GM21390 (cell line): ENCODE results near the gene RNPEPL1.
A peak's percentile ranks its signal among the peaks of the same experiment; 100 is the strongest.
"Not testable (repeated sequence)": the region's sequence is repeated elsewhere in the genome, so short reads cannot be mapped to it uniquely, and the experiment has no call there.

ENCODE experiments used
- ATAC-seq: cut with Tn5 transposase; IDR thresholded peaks from one replicate; pipeline ENCODE4 v1.9.1; 2021; ENCODE audit not compliant: unreplicated experiment

RNPEPL1 gene

DNA sequence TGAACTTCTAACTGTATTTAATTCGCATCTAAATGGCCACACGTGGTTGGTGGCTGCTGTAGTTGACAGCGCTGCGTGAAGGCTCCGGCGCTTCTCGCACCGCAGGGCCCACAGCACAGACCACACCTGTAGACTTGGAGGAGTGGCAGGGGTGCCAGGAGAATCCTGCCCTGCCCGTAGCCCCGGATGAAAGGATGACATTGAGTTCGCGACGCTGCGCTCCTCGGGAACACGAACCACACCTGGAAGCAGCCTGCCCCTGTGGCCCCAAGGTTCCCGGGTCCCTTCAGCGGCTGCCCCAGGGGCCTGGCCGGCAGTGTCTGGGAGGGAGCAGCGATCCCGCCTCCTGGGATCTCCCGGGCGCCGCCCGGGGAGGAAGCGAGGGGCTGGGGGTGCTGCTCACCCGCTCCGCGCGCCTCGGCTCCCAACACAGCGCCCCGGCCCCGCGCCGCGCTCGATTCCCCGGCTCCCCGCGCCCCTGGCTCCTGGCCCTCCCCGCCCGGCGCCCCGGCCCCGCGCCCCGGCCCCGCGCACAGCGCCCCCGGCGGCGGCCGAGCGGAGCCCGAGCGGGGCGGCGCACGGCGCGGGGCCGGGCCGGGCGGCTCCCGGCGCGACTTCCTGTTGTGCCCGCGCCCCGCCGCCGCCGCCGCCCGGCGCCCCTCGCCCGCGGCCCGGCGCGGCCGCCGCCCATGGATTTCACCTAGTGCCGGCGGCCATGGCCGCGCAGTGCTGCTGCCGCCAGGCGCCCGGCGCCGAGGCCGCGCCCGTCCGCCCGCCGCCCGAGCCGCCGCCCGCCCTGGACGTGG is at the start of gene RNPEPL1:
RNPEPL1 (plus strand) TSS at position 613 of the 806 bp plus-strand sequence; CDS start at position 716, 103 bp downstream.
- peak; percentile 27 for ATAC-seq

GRCh38 chr2:240518981-240519380 is 49.3 kb upstream of the RNPEPL1 start:
- ATAC-seq, result no peak

DNA sequence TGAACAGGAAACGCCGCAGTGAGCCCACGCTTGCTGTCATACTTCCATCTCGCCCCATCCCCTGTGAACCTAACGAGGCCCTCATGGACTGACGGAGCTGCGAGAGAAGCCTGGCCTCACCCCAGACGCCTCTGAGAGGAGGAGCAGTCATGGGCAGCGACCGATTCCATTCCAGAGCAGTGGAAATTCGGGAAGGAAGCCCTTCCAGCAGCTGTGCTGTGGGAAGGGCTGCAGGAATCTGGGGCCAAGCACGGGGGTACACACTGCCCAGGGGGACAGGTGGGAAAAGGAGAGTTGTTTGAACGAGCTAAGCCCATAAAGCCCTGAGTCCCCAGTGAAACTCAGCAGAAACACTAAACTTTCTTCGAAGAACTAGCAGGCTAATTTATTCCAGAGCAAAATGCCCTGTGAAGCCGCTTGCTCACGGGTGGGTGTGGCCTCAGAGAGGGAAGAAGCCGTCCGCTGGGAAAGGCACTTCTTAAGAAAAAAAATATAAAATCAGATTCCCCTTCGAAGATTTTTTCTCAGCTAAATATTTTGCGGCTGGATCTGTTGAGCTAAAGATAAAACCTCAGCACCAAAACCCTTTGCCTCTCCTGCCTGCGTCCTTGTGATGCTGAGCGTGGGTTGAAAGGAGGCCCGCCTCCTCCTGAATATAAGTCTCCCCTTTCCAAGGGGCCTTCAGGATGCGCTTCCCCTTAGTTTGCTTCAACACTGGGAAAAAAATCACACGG is 48.7 kb upstream of the RNPEPL1 start:
- ATAC-seq, result no peak

DNA sequence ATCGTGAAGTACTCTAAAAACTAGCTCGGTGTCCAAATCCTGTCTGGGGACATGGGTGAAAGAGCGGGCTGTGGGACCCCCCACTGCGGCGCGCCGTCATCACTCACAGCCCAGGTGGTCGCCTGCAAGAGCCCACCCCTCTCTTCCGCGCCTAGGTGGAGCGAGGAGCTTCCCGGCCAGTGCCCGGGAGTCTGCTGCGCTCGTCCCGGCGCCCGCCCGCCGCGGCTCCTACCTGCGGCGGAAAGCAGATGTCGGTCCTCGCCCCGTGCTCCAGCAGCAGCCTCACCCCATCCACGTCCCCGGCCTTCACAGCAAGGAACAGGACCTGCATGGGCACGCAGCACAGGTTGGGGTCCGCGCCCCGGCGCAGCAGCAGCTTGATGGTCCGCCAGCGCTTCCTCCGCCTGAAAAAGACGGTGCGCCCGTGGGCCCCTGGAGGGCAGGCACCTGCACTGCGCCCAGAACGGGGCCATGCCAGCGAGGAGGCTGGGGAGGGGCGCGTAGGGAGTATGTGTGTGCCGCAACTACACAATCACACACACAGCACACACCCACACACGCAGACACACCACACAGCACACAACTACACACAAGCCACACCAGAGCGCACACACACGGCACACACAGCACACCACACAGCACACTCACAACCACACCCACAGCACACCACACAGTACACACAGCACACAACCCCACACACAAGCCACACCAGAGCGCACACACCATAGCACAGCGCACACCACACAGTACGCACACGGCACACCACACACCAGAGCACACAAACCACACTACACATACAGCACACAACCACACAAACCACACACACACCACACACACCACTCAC is 47.9 kb upstream of the RNPEPL1 start:
- no peak for ATAC-seq

DNA sequence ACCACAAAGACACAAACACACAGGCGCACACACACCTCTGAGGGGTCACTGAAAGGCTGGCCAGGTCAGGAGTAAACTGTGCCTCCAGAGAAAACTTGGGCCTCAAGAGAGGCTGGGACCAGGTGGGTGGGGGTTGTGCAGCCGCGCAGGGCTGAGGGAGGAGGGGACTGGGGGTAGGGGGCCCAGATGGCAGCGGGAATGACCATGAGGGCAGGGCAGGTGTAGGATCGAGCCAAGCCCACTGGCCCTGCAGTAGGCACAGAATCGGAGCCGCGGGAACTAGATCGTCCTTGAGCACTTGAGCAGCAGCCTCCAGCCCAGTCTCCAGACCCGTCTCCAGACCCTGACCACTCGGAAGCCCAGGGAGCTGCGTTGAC is 47.3 kb upstream of the RNPEPL1 start:
- no peak for ATAC-seq

GRCh38 chr2:240521885-240522284 is 46.4 kb upstream of the RNPEPL1 start:
- ATAC-seq, result not testable (repeated sequence)

DNA sequence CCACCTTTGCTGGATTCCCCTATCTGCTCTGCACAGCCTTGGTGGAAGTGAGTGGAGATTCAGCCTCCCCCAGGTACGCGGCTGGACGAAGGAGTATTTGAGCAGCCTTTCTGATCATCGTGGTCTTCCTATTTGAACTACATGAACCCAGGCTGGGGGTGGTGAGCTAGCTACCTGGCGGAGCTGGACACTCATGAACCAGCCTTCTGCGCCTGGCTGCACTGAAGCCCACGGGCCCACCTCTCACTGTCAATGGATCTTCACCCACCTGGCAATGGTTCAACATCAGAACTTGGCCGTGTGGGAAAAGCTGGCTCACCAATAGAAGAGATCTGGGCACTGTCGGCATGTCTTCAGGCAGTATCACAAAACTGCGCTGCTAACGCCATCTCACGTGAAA is 45.9 kb upstream of the RNPEPL1 start:
- no peak for ATAC-seq

- ATAC-seq, result no peak
Observed at GRCh38 chr2:240523451-240524281, 44.6 kb upstream of the RNPEPL1 start.

DNA sequence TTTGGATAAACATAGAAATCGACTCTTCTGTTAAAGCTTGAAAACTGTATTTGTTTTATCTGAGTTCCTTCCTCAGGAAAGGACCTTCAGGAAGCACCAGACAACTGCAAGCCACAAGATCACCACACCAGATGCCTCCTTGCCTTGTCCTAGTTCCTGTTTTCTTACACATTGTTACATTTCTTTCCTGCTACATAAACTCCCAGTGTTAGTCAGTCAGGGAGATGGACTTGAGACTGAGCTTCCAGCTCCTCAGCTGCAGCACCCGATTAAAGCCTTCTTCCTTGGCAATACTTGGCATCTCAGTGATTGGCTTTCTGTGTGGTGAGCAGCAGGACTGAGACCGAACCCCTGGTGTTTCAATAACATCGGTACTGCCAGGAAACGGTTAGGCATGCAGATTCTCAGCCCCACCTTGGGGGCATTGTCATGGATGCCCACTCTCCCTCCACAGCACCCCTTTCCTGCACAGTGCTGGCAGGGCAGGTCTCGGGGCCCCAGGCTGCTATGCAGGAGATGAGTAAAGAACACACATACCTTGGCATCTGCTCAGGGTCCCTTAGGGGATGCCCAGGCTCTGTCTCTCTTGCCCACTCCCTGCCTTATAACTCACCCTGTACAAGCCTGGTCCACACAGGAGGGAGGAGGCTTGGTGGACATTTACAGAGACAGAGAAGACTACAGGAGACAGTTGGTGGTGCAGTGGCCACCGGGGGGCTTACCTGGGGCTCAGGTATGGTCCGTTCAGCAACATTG is 43.1 kb upstream of the RNPEPL1 start:
- no peak for ATAC-seq

DNA sequence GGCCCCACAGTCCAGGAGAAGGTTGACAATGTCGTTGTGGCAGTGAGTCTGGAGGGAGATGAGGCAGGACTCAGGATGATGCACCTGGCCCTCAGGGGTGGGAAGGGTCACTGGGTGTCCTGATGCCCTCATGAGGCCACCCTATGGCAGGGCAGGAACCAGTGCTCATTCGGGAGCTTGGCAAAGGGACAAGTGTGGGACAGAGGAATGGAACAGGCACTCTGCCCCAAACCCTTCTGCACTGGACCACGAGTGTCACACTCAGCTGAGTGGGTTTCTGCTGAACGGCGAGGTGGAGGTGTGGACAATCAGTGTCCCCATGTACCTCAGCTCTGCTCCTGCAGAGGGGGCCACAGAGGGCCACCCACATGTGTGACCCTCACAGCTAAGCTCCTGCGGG is 42.5 kb upstream of the RNPEPL1 start:
- no peak for ATAC-seq

DNA sequence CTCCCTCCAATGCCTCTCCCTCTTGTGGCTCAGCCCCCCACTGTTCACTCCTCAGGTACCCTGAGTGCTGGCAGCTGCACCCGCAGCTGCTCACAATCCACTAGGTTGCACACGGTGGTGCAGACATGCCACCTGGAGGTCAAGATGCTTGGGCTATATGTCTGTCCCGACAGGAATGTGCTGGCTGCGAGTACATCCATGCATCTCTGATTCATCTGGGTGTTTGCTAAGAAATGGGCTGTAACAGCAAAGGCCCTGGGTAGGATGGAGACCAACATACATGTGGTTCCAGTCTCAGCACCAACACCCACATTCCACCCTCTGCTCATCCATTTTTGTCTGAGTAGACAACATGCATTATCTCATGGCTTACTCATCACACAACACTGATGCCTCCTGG is 41.8 kb upstream of the RNPEPL1 start:
- no peak for ATAC-seq

DNA sequence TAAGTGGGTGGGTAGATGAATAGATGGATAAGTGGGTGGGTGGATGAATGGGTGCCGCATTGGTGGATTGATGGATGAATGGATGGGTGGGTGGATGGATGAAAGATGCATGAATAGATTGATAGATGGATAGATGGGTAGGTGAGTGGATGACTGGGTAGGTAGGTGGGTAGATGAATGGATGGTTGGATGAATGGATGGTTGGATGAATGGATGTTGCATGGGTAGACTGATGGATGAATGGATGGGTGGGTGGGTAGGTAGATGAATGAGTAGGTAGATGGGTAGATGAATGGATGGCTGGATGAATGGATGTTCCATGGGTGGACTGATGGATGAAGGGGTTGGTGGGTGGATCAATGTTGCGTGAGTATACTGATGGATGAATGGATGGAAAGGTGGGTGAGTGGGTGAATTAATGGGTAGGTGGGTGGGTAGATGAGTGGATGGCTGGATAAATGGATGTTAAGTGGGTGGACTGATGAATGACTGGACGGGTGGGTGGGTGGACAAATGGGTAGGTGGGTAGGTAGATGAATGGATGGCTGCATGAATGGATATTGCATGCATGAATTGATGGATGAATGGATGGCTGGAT is 41.0 kb upstream of the RNPEPL1 start:
- ATAC-seq, result no peak

DNA sequence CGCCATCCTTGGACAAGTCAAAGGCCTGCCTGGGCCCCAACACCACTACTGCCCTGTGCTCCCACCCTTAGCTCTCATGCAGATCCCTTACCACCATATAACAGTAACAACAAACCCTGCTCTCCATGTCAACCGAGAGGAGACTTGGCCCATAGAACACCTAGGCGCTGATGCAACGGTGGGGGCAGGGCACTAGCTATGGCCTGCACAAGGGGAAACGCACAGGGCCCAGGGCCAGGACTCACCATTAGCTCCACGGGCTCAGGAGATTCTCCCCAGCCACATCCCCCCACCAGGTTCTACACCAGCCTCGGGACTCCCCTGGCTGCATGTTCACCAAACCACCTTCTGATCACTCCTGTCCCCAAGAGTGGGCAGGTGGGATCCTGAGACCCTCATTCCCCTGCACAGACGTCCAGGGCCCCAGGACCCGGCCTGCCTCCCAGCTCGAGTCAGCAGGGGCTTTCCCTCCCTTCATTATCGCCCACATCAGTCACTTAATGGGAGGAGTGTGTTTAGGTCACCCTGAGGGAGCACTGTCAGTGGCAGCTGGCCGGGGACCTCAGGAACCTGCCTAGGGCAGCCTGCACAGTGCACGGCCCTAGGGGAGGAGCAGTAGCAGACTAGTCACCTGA is 39.8 kb upstream of the RNPEPL1 start:
- ATAC-seq, result no peak

DNA sequence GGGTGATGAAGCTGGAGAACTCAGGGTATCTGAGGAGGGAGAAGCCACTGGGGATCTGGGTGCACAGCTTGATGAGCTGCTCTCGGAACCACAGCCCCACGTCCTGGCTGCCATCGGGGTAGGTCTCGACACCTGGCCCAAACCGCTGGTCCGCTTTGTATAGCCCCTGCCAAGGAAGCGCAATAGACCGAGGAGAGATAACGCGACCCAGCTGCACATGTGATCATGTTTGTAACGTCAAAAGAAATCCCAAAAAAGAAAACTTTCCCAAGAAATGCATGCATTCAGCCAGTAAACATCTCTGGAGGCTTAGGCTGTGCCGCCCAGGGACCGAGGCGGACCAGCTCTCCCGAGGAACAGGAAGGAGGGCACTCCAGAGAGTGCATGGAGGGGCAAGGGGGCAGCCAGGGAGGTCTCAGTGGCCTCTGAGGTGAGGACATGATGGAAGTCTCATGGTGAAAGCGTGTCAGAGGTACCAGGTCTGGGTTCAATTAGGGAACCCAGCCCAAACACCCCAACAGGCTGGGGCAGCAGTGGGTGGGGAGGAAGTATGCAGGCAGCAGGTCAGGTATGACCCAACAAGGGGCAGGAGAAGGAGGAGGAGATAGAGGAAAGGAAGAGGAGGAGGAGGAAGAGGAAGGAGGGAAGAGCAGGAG is 38.8 kb upstream of the RNPEPL1 start:
- no peak for ATAC-seq

- ATAC-seq, result no peak
Observed at GRCh38 chr2:240530181-240530580, 38.1 kb upstream of the RNPEPL1 start.

GRCh38 chr2:240531038-240531437 is 37.2 kb upstream of the RNPEPL1 start:
- no peak for ATAC-seq

GRCh38 chr2:240532031-240532775 is 36.1 kb upstream of the RNPEPL1 start:
- no peak for ATAC-seq
